Activated naive CD8-positive, alpha-beta T cell treated with anti-CD3 and anti-CD28 coated beads, Interleukin-2, amount 10 ng/mL, durations not matched to agents 7 days and 5 days (primary cell): Measurements from ENCODE around the gene PBOV1. TPM values are rescaled to one million over a fixed set of nuclear protein-coding genes. Genes with fewer than 3 reads are reported as not detected.

Experiments
- ATAC-seq: fragments of 150-1000 bp; cut with Tn5 transposase; one replicate; pipeline ENCODE4 v1.10.0; 2021; ENCODE audit warnings: low read depth, moderate library complexity
- POLR2A ChIA-PET: fragments of 350-600 bp; sonication (Branson Sonifier 250); formaldehyde crosslinking; loops from one replicate; lab custom pipeline; 2021; ENCODE audit warnings: antibody characterized with exemption; lab: Charles Lee
- DNase-seq: peaks from one replicate; pipeline ENCODE4 v3.0.0; 2021
- H3K27ac Mint-ChIP-seq: one replicate; pipeline ENCODE4 v1.8.0; 2022; ENCODE audit warnings: mild to moderate bottlenecking, mixed read lengths
- H3K27me3 Mint-ChIP-seq: one replicate; pipeline ENCODE4 v1.8.0; 2022; ENCODE audit warnings: mild to moderate bottlenecking, moderate library complexity, mixed read lengths
- H3K36me3 Mint-ChIP-seq: one replicate; pipeline ENCODE4 v1.8.0; 2021; ENCODE audit warnings: mild to moderate bottlenecking, mixed read lengths
- H3K4me1 Mint-ChIP-seq: one replicate; pipeline ENCODE4 v1.8.0; 2021; ENCODE audit warnings: mixed read lengths
- H3K4me3 Mint-ChIP-seq: one replicate; pipeline ENCODE4 v1.8.0; 2022; ENCODE audit warnings: mild to moderate bottlenecking, moderate library complexity, mixed read lengths
- H3K9me3 Mint-ChIP-seq: one replicate; pipeline ENCODE4 v1.8.0; 2021; ENCODE audit warnings: mixed read lengths
- total RNA-seq, 2 experiments: library from RNA; stranded (reverse); gene quantifications; one replicate each; pipeline ENCODE4 v1.2.3, GENCODE V29; 2021

Gene PBOV1
- total RNA-seq, 2 experiments from 2014 or later: not detected

- no peak overlapping the region for H3K27ac Mint-ChIP-seq
- ATAC-seq (no peak), DNase-seq (no peak)
- H3K4me3 Mint-ChIP-seq: no peak overlapping the region
- no peaks in the 10 kb centered on the region for H3K36me3 Mint-ChIP-seq
- POLR2A ChIA-PET: no interaction called here
- no peaks in the 10 kb centered on the region for H3K4me1 Mint-ChIP-seq
- H3K9me3 Mint-ChIP-seq: peaks cover 2% of the 10 kb centered on the region
- peaks cover 5% of the 10 kb centered on the region for H3K27me3 Mint-ChIP-seq
Measured at GRCh38 chr6:138184230-138184629, 34.1 kb downstream of the PBOV1 start.

GRCh38 chr6:138183790-138184134, 34.5 kb downstream of the PBOV1 start:
- POLR2A ChIA-PET: interaction anchor here (0.6 kb wide), 1 partner anchor 11 kb away, joined by 7 read pairs; no protein-coding TSS in a partner anchor
- H3K36me3 Mint-ChIP-seq: no peaks in the 10 kb centered on the region
- DNase-seq (no peak), ATAC-seq (no peak)
- peaks cover 5% of the 10 kb centered on the region for H3K27me3 Mint-ChIP-seq
- H3K4me1 Mint-ChIP-seq: no peaks in the 10 kb centered on the region
- no peak overlapping the region for H3K4me3 Mint-ChIP-seq
- H3K9me3 Mint-ChIP-seq: peaks cover 2% of the 10 kb centered on the region
- no peak overlapping the region for H3K27ac Mint-ChIP-seq

GRCh38 chr6:138182939-138183789, 35.1 kb downstream of the PBOV1 start:
- no peak overlapping the region for H3K4me3 Mint-ChIP-seq
- H3K36me3 Mint-ChIP-seq: peaks cover 1% of the 10 kb centered on the region
- peaks cover 5% of the 10 kb centered on the region for H3K9me3 Mint-ChIP-seq
- no peak overlapping the region for H3K27ac Mint-ChIP-seq
- no peaks in the 10 kb centered on the region for H3K4me1 Mint-ChIP-seq
- peaks cover 2% of the 10 kb centered on the region for H3K27me3 Mint-ChIP-seq
- DNase-seq (no peak), ATAC-seq (no peak)
- POLR2A ChIA-PET: interaction anchor here (0.6 kb wide), 1 partner anchor 12 kb away, joined by 7 read pairs; no protein-coding TSS in a partner anchor

- POLR2A ChIA-PET: no interaction called here
- H3K4me3 Mint-ChIP-seq: no peak overlapping the region
Measured at GRCh38 chr6:138176652-138177232, 41.5 kb downstream of the PBOV1 start.

GRCh38 chr6:138175596-138175995, 42.7 kb downstream of the PBOV1 start:
- Mint-ChIP-seq H3K9me3 (peaks cover 15% of the 10 kb centered on the region), H3K27ac (no peak overlapping the region), H3K36me3 (peaks cover 3% of the 10 kb centered on the region), H3K4me3 (no peak overlapping the region), H3K4me1 (no peaks in the 10 kb centered on the region), H3K27me3 (peaks cover 15% of the 10 kb centered on the region)
- POLR2A ChIA-PET: no interaction called here
- DNase-seq (no peak), ATAC-seq (no peak)

More at GRCh38 chr6:138176652-138177232, 41.5 kb downstream of the PBOV1 start:
- no peak for ATAC-seq
- no peak for DNase-seq
- Mint-ChIP-seq H3K9me3 (peaks cover 15% of the 10 kb centered on the region), H3K27me3 (peaks cover 15% of the 10 kb centered on the region), H3K27ac (no peak overlapping the region), H3K4me1 (no peaks in the 10 kb centered on the region), H3K36me3 (peaks cover 3% of the 10 kb centered on the region)

Other genes starting within 250 kb of the PBOV1 start
- gene PERP, start 111.1 kb downstream of the PBOV1 start, total RNA-seq: 1 to 10 TPM; 3.2 to 3.9 TPM
- under 1 TPM; 0.28 to 0.30 TPM for gene ARFGEF3, start 56.6 kb downstream of the PBOV1 start, total RNA-seq
- gene SMIM28, start 159.4 kb upstream of the PBOV1 start, total RNA-seq: not detected
- gene HEBP2, start 185.7 kb upstream of the PBOV1 start, total RNA-seq: 10 to 100 TPM; 42.1 to 44.2 TPM